Testis (tissue), 2 donors: ENCODE measurements around the gene DGKZ.

ENCODE experiments used
- POLR2A ChIP-seq: fragments of 450-650 bp; IDR thresholded peaks from one replicate; pipeline ENCODE4 v1.6.1; 2017; ENCODE audit warnings: antibody characterized with exemption, mild to moderate bottlenecking, moderate library complexity
- TF ChIP-seq, protein P1 (sequence below), 3 experiments: fragments of 450-650 bp in 2 of 3; fragments of 200-600 bp in 1 of 3; sonication (generic) in 1 of 3; IDR thresholded peaks; one replicate each; pipeline ENCODE4 v1.5.1; 2016 to 2019; ENCODE audit warnings: antibody characterized with exemption in 3 of 3, mild to moderate bottlenecking in 2 of 3, moderate library complexity in 1 of 3

DNA sequence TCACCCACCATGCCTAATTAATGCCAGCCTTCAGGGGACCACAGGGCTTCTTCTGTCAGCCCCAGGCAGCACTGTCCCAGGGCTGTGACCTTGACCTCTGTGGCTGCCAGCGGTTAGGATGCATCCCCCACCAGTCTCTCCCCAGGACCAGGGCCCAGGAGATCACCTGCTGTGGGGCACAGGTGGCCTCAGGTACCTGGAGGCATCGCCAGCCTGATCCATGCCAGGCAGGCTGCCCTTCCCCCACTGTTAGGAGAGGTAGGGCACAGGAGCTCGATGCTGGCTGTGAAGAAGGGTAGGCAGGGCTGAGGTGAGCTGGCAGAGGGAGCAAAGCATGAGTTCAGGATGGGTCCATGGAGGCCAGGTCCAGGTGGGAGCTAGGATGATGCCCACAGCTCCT is 17.5 kb downstream of the DGKZ start:
- TF ChIP-seq POLR2A: no peak
- TF ChIP-seq, protein P1, sequence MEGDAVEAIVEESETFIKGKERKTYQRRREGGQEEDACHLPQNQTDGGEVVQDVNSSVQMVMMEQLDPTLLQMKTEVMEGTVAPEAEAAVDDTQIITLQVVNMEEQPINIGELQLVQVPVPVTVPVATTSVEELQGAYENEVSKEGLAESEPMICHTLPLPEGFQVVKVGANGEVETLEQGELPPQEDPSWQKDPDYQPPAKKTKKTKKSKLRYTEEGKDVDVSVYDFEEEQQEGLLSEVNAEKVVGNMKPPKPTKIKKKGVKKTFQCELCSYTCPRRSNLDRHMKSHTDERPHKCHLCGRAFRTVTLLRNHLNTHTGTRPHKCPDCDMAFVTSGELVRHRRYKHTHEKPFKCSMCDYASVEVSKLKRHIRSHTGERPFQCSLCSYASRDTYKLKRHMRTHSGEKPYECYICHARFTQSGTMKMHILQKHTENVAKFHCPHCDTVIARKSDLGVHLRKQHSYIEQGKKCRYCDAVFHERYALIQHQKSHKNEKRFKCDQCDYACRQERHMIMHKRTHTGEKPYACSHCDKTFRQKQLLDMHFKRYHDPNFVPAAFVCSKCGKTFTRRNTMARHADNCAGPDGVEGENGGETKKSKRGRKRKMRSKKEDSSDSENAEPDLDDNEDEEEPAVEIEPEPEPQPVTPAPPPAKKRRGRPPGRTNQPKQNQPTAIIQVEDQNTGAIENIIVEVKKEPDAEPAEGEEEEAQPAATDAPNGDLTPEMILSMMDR (IDR thresholded peaks at IDR 0.05): no peak
